Measurements from ENCODE around the gene ZCCHC24.

ZCCHC24 gene

DNA sequence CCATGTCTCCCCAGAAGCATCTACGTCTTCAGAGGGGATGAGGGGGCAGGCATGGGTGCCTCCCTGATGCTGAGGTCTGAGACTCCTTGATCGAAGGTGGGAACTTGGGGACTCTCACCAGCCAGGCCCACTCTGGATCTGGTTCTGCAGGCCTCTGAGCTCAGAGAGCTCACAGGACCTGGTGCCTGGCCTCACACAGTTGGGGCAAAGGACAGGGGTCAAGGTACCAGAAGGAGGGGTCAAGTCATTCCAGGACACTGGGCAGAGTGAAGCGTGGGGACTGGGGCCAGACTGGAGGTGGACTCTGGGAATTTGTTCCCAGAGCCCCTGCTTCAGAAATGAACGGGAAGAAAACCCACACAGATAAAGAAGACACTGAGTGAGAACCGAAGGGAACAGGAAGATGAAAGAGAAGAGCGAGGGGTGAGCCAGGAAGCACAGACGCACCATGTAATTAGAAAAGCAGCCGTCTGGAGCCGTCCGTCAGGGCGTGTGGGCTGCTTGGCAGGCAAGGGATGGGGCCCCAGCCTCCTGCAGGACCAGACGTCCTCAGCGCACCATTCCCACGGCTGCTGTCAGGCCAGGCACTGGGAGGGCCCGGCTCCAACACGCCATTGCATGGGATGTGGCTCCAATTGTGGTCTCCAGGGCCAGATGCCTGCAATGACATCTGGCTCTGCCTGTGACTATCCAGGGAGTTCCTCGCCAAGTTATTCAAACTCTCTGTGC, 47.7 kb downstream of the ZCCHC24 start:
- no peak for DNase-seq (ENCODE audit: low spot score)

DNA sequence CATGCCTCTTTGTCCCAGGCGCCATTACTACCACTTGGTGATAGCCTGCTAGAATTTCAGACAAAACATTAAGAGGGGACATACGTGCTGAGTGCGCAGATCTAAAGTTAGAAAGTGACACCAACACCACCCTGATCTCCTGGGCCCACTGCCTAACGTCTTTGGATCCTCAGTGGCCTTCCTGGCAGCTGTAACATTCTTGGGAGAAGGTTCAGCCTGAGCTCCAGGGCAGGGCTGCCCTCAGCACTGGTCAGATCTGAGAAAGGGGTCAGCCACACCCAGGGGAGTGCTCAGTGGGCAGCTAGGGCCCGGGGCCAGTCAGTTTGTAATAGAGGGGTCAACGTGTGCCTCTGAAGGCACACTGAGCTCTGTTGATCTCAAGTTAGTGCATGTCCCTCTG, 48.4 kb downstream of the ZCCHC24 start:
- DNase-seq (ENCODE audit: low spot score): no peak

DNA sequence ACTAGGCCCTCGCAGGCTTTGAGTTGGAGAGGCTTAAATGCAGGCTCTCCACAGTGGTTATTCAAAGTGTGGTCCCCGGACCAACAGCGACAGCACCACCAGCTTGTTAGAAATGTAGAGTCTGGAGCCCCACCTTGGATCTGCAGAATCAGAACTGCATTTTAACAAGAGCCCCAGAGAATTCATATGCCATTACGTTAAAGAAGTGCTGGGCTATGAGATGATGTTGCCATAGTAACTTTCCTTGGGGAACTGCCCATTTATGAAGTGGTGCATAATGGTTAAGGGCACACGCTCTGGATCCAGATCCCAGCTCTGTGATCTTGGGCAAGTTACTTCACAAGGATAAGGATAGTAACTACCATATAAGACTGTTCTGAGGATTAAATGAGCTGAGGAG, 48.9 kb downstream of the ZCCHC24 start:
- DNase-seq (ENCODE audit: low spot score): no peak

DNA sequence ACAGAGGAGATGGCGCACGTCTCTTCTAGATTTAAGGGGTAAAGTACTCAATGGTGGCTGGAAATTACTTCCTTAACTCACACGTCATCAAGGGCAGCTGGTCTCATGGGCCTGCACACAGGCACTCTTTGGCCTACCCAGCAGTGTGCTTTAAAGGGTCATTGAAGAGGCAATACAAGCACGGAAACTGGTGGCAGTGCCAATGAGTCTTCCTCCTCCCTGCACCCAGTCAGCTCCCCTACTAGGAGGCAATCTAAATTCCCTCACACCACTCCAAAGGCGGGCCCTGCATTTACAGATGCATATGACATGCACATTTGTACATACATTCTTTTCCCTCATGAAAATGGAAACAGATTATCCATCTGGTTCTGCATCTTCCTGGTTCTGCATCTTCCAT, 50.8 kb downstream of the ZCCHC24 start:
- no peak for DNase-seq (ENCODE audit: low spot score)

DNA sequence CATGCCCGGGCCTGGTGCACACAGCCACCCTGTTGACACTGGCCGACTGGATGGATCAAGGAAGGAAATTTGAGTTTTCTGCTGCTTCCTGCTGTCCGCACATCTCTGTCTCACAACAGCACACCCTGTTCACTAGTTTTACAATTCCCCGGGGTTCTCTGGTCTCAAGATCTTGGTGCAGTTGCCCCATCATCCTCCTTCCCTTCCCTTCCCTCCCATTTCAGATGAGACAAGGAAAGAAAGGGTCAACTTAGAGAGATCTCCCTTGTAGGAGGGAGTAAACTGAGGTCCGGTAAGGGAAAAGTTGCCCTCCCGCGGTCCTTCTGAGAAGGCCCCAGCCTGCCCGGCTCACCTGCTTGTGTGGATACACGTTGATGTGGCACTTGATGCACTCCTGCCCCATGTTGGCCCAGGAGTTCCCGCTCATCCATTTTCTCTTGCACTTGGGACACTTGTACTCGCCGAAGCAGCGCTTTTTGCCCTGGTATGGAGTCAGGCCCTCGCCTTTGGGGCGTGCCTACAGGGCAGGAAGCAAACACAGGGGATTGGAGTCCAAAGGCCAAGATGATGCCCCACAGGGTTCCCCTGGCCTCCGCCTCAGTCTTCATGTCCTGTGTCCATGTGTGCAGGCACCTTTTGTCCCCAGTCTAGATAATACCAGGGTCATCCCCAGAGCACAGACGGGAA, 51.4 kb downstream of the ZCCHC24 start:
- no peak for DNase-seq (ENCODE audit: low spot score)

DNA sequence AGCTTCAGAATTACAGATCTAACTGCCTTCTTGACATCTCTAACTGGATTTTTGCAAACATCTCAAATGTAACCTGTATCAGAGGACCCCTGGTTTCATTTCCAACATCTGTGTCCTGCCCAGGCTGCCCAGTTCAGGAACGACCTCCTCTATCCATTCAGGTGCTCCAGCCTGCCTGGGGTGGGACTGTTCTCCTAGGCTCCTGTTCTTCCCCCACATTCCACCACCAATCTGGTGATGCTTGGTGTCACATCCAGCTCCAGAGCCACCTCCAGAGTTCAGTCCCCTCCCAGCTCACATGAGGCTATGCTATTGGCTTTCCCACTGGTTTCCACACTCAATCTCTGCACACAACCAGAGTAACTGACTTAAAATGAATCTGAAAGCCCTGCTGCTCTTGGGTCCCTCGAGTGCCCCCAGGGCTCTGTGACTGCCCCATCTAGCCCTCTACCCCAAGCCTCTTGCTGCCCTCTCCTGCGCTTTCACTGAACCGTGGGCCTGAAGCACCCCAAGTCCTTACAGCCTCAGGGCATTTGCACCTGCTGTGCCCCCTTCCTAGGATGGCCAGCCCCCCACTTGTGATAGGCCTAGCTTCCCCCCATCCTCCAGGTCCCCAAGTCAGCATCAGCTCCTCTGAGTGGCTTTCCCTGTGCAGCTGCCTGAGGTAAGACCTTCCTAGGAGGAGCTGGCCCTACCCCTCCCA, 52.1 kb downstream of the ZCCHC24 start:
- no peak for DNase-seq (ENCODE audit: low spot score)

DNA sequence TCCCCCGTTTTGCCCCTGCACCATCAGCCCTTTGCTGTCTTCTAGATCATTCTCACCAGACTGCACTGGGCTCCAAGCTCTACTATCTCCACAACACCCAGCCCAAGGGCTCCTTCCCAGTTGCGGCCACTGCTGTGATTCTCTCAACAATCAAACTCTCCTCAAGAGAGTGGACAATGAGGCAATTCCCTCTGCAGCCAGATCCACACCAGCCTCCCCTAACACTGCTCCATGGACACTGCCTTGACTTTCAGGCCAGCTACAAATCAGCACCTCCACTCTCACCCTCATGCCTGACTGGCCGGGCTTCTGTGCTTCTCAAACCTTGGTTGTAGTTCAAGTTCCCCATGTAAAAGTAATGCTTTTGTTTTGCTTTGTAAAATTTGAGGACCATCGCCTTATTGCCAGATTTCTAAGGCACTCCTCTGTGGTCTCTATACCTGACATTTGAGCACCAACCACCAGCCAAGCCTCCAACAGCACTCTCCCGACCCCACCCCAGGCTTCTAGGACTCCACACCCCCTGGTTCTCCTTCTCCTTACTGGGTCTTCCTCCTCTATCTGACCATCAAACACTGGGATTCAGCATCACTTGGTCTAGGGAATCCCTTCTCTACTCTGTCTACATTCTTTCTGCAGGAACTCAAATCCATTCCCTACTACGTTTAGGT, 52.8 kb downstream of the ZCCHC24 start:
- no peak for DNase-seq (ENCODE audit: low spot score)

DNA sequence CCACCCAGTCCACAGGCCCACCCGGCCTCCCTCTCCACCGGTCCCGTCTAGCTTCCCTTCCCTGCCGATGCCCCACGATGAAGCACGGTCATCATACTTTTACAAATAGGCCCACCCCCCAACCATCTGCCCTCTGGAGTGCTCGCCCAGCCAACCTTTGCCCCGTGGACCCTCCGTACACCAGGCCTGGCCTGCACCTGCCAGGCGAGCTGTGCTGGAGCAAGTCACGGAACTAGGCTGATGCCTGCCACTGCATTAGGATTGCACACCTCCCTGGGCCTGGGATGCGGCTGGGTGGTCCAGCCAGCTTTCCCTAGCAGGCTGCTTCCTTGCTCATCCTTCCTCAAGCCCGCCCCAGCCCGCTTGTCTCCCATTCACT, 53.4 kb downstream of the ZCCHC24 start:
- no peak for DNase-seq (ENCODE audit: low spot score)

DNA sequence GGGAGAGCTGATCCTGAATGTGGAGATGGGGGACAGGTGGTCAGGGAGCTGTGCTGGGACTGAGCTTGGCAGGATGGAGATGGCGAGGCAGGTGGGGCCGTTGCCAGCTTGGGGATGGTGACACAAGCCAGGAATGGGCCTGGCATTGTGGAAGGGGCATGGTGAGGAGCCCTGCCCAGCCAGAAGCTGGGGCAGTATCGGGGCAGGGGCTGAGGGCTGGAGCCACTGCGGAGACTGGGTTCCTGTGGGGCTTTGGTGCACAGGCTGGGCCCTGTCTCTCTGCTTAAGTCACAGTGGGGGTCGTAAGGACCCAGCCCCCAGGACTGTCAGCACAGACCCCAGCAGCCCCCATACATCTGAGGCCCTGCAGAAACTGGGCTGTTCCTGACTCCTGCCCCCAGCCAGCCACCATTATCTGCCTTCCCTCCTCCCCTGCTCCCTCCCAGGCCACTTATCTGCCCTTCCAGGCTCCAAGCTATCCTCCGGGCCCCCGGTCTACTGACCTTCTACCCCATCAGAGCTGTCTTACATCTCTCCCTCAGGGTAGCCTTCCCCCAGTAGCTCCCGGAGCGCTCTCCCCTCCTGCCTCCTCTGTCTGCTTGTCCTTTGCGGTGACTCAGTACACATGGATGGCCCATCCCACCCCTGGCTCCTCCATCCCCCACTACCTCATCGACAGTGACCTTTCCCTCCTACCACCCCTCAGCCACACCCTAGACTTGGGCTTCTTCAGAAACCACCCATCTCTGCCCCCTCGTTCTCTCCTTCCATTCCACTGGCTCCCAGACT, 54.0 kb downstream of the ZCCHC24 start:
- no peak for DNase-seq (ENCODE audit: low spot score)

DNA sequence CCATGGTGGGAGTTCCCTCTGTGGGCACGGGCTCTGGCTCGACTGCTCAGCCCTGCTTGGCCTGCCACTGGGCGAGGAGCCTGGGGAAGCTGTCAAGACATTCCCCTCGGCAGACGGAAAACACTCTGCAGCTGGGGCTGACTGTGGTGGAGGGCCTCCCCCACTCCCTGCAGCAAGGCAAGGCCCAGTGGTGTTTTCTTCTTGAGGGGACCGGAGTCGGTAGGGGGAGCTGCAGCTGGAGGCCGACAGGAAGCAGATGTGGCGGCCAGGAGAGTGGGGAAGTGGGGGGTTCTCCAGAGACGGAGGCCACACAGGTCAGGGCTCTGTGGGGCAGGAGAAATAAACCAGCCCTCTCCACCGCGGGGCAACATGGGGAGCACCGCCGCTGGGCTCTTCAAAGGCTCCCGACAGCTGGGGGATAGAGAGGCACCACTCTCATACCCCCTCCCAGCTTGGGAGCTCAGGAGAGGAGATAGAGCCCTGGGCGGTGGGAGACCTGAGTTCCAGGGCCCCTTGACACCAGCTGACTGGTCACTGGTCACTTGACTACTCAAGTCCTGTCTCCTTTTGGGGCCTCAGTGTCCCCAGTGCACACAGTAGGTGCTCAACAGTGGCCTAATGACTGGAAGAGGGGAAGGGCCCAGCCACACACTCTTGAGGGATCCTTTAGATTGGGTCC, 54.7 kb downstream of the ZCCHC24 start:
- no peak for DNase-seq (ENCODE audit: low spot score)

DNA sequence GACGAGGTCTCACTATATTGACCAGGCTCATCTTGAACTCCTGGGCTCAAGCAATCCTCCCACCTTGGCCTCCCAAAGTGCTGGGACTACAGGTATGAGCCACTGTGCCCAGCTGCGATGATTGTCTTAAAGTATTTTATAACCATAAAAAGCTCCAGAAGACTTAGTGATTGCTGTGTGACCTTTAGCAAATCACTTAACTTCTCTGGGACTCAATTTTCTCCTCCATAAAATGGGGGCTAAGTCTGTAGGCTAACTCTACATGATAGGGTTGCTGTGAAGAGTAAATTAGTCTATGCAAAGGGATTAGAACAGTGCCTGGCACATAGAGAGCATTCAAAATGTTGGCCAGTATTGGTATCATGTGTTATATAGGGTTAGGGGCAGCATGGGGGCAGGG, 55.4 kb downstream of the ZCCHC24 start:
- no peak for DNase-seq (ENCODE audit: low spot score)

DNA sequence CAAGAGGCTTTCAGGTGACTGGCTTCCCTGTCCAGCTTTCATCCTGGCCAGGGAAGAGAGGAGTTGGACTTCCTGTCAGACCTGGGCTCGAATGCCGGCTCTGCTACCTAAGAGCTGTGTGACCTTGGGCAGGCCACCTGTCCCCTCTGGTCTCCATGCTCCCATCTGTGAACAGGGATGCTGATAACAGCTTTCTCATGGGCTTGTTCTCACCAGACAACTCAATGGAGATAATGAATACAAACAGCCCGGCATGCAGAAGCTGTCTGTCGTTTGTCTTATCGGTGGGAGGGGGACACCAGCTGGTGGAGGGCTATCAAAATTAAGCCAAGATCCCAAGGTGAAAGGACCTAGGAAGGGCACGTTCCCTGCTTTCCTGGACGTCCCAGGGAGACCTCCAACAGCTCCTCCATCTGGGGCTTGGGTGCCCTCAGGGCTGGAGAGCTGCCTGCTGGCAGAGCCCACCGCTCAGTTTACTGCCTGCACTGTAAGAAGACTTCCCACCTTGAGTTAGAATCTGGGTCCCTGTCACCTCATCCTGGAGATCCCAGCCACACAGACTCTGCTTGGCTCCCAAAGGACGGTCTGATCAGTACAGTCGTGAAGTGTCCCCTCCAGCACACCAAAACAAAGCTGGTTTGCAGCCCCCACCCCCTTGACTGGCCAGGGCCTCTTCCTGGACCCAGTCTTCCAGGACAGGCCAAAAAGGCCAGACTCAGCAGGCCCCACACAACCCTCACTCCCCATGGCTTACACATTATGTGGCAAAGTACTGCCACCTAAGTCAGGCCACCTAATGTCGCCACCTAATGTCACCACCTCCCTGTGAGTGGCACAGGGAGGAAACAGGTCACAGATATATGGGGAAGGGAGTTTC, 57.2 kb downstream of the ZCCHC24 start:
- DNase-seq (ENCODE audit: low spot score): no peak

DNA sequence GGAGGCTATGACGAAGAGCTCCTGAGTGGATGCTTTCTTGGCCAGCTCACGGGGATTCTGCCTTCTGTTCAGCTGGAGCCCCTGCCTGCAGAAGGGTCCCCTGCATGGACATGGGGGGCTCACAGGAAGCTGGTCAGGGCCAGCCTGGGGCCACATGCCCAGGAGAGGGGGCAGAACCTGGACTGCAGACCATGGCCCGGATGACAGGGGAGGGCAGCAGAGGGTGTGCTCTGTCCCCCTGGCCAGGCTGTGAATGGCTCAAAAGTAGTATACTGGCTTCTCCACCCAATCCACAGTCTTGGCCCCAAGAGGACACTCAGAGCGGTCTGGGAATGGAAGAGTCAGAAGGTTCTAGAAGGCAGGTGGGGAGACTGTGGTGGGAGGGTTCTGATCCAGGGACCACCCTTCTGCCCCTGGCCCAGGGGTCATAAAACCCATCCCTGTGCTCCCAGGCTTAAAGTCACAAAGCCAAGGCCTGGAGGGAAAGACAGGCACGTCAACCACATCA, 57.9 kb downstream of the ZCCHC24 start:
- DNase-seq (ENCODE audit: low spot score): no peak

DNA sequence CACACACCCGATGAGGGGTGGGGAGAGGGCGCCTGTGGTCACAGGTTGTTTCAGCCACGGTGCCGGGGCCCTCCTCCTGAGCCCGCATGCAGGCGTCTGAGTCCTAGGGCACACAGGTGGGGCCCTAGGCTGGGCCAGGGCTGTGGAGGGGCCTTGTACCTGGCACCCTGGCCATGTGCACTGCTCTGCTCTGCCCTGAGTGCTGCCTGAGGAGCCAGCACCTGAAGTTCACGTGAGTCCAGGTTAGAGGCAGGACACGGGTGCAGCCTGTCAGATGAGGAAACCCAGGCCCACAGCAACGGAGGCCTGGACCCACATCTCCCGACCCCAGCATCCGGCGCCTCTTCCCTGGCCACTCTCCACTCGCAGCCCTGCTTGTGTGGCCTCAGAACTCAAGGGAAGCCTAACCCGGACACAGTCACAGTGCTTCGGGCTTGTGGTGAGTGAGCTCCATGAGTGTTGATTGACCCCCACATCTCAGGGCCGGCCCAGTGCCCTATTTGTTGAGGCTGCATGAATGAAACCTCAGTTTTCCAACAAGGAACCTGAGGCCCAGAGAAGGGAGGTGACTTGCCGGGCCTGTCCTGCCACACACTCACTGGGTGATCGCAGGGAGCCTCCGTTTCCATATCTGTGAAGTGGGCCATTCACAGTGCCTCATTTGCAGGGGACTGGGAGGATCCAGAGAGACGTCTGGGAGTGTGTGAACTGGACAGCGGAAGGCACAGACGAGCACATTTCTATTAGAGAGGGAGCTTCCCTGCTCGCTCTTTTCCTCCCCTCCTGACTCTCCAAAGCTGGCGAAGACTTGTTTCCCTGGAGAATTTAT, 58.6 kb downstream of the ZCCHC24 start:
- DNase-seq (ENCODE audit: low spot score): no peak

DNA sequence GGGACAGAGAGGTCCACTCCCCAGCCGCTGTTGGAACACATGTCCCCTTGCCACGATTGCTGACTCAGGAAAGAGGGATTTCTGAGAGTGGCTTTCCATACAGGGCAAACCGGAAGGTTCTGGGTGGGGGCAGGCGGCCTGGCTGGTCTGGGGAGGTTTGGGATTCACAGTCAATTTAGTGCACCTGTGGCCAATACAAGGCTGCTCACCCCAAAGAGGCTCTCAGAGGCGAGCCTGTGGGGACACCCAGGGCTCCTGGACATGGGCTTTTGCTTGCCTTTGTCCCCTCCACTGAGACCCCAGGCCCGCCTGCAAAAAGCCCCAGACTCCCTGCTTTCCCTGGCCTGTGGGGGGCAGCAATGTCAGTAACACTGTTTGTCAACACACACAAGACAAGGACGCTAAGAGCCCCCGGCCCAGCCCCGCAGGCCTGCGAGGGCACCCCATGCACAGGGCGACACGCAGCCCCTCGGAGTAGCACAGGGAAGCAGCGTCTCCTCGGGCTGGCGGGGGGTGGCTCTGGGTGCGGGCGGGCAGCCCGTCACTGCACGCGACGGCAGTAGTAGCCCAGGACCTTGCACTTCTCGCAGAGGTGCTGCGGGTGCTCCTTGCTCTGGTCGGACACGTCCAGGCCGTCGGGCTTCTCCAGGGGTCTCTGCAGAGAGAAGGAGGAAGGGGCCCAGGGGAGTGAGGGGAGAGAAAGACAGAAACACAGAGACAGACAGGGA, 59.5 kb downstream of the ZCCHC24 start:
- peak; percentile 1 for DNase-seq (ENCODE audit: low spot score)

DNA sequence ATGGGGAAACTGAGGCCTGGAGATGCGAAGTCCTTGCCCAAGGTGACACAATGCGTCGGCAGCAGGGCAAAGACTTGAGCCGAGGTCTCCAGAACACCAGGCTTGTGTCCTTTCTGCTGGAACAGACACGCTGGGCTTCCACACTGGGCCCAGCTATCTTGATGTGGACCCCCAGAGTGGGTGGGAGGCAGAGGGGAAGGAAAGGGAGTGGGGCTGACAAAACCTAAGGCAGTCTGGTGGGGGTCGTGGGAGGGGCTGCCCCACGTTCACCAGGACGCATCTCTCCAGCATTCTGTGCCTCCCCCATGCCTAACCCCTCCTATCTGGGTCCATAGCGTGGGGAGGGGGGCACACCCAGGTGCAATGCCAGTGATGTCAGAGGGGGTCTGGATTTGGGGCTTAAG, 60.0 kb downstream of the ZCCHC24 start:
- DNase-seq (ENCODE audit: low spot score): no peak

DNA sequence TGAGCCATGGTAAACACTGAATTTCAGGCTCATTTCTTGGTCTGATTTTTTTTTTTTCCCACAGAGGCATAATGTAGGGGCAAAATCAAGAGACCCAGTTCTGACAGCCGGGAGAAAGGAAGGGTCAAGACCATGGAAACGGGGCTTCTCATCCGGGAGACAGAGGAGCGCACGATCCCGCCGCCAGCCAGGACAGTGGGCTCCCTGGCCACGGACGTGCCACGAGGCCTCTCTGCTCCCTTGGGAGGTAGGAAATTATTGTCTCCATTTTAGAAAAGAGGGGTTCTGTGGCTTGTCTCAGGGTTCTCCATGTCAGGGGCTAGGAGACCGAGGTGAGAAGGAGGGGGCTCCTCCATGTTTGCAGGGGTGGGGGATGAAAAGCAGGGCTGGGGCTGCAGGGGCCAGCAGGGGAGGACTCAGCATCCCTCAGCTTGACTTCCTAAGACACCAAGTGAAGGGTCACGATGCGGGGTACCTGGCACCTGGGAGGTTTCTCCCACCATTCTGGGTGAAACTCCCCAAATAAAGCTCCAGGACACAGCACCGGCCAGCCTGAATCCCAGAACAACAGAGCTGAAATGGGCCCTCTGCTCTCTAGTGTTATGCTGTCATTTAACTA, 60.5 kb downstream of the ZCCHC24 start:
- no peak for DNase-seq (ENCODE audit: low spot score)

DNA sequence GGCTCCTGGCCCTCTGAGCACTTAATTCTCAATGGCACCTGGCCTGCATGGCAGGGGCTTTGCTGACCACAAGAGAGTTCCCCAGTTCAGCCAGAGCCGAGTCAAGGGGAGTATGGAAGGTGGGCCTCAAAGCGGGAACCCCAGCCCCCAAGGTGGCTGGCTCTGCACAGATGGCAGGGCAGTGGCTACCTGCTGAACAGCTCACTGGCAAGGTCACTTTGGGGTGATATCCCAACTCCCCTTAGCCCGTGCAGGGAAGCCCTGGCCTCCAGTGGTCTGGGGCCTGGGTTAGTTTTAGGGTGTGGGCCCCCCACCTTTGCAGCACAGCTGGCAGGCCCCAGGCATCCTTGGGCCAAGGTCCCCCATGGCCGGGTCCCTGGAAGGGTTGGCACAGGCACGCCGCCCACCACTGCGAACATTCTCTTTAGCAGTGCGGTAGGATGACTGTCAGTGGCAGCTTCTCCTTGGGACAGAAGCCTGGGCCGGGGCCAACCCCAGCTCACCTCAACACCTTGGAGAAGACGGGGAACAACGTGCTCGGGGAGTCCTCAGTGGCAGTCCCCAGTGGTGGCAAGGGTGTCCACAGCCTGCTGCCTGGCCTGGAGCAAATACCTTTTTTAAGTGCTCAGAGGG, 61.3 kb downstream of the ZCCHC24 start:
- no peak for DNase-seq (ENCODE audit: low spot score)
